HG03060 (cell line): ENCODE measurements around the gene NEUROG2.
"Not testable (repeated sequence)": the region's sequence is repeated elsewhere in the genome, so short reads cannot be mapped to it uniquely, and the experiment has no call there.

Experiments used
- ATAC-seq: cut with Tn5 transposase; IDR thresholded peaks from one replicate; pipeline ENCODE4 v1.9.1; 2021; ENCODE audit warnings: low read depth, moderate number of reproducible peaks; ENCODE audit not compliant: unreplicated experiment

NEUROG2 gene

DNA sequence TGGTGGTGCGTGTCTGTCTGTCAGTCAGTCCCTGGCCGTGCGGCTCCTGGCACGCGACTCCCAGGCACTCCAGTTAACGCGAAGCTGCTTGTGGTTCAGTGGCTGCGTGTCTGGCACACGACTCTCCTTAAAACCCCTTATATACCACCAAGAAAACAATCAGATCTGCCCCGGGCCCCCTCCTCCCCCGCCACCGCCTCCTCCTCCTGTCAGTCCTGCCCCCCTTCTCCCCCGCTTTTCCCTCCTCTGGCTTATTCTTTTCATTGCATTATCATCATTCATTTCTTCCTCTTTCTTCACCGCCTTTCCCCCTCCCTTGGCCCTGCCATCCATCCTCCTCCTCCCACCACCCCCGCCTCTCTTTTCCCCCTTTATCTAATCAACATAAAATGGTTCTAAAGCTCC lies at the start of gene NEUROG2:
TSS of gene NEUROG2 (minus strand) at position 115 of the 405 bp plus-strand sequence. CDS start 705 bp downstream, outside the sequence.
- ATAC-seq, result no peak

DNA sequence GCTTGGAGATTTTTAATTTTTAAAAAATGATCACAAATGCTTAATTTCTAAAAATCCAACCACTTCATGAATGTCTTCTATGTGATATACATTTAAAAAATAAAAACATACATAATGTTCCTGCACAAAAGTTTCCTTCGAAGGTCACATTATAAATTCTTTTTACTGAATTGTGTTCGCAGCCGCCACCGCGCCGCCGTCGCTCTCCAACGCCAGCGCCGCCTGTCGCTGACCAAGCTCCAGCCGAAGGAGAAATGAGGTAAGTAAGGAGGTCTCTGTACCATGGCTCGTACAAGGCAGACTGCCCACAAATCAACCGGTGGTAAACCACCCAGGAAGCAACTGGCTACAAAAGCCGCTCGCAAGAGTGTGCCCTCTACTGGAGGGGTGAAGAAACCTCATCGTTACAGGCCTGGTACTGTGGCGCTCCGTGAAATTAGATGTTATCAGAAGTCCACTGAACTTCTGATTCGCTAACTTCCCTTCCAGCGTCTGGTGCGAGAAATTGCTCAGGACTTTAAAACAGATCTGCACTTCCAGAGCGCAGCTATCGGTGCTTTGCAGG lies 48.8 kb upstream of the NEUROG2 start:
- no peak for ATAC-seq

GRCh38 chr4:112563431-112564200 lies 47.6 kb upstream of the NEUROG2 start:
- no peak for ATAC-seq

- no peak for ATAC-seq
Observed at GRCh38 chr4:112562254-112562879, 46.4 kb upstream of the NEUROG2 start.

GRCh38 chr4:112560084-112560483 lies 44.1 kb upstream of the NEUROG2 start:
- no peak for ATAC-seq

- ATAC-seq, result no peak
Observed at GRCh38 chr4:112559053-112559452, 43.1 kb upstream of the NEUROG2 start.

DNA sequence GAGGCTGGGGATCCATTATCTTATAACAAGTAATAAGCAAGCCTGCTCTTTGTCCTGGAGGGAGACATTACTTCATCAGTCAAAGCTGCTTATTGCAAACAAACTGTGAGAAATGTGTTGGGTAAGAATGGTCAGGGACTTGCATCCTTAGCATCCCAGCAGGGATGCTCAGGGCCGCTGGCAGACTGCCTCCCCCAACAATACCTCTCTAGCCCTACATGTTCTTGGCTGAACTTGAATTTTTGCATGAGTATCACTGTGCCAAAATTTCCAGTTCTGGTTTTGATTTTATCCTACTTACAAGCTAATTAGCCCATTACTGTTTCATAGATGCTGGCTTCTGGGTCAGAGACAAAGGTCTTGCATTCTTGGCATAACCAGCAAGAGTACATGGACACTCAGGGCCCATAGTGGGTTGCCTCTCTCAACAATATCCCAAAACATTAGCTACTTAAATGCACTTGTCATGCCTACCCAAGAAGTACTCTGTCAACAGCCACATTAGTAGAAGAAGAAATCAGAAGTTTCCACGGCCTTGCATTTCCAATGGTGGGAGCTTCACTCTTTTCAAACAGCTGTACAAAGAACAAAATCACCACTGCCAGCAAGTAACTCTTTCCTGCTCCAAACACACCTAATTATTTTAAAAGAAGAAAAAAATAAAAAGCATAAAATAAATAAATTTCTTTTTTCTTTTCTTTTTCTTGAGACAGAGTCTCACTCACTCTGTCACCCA lies 41.9 kb upstream of the NEUROG2 start:
- no peak for ATAC-seq

- not testable (repeated sequence) for ATAC-seq
Observed at GRCh38 chr4:112554271-112554670, 38.3 kb upstream of the NEUROG2 start.

DNA sequence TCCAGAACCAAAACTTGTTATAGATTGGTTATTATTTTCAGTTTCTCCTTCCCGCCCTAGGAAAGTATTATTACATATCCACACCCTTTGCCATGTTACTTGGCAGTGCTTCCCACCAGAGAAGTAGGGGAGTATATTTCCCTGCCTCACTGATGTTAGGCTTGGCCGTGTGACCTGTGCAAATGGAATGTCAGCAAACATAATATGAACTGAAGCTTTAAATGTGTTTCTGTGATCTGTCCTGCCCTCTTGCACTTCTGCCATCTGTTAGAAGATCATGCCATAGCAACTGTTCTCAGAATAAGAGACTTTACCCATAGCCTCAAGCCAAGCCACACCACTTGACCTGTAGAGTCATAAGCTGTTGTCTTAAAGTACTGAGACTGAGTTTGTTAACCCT lies 36.7 kb upstream of the NEUROG2 start:
- no peak for ATAC-seq

- ATAC-seq, result no peak
Observed at GRCh38 chr4:112550728-112551127, 34.7 kb upstream of the NEUROG2 start.

DNA sequence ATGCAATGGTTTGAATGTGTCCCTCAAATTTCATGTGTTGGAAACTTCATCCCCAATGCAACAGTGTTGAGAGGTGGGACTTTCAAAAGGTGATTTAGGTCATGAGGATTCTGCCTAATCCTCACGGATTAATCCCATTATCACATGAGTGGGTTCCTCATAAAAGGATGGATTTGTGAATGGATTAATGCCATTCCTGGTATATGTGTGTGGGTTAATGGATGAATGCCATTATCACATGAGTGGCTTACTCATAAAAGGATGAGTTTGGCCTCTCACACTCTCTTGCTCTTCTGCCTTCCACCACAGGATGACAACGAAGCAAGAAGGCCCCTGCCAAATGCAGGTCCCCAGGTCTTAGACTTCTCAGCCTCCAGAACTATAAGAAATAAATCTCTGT lies 30.5 kb upstream of the NEUROG2 start:
- no peak for ATAC-seq

- no peak for ATAC-seq
Observed at GRCh38 chr4:112545346-112545745, 29.4 kb upstream of the NEUROG2 start.

- no peak for ATAC-seq
Observed at GRCh38 chr4:112540695-112541094, 24.7 kb upstream of the NEUROG2 start.

GRCh38 chr4:112536123-112536522 lies 20.1 kb upstream of the NEUROG2 start:
- no peak for ATAC-seq

- no peak for ATAC-seq
Observed at GRCh38 chr4:112532267-112532666, 16.3 kb upstream of the NEUROG2 start.

DNA sequence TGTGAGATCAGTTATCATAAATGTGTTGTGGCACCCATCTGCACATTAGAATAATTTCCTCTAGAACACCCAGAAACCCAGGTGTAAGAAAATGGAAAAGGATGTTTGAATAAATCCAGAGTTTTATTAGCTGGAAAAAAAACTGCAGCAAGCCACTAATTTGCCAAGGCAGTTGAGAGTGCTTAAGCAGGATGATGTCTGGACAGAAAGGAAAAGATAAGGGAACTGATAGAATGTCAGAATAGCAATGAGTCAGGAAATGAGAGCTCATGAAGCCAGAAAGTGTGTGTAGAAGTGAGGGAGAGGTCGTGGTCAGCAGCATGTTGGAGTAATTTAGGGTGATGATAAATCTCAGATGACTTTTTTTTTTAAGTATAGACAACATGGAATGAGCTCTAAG lies 15.2 kb upstream of the NEUROG2 start:
- no peak for ATAC-seq

GRCh38 chr4:112526061-112526460 lies 10.1 kb upstream of the NEUROG2 start:
- no peak for ATAC-seq

DNA sequence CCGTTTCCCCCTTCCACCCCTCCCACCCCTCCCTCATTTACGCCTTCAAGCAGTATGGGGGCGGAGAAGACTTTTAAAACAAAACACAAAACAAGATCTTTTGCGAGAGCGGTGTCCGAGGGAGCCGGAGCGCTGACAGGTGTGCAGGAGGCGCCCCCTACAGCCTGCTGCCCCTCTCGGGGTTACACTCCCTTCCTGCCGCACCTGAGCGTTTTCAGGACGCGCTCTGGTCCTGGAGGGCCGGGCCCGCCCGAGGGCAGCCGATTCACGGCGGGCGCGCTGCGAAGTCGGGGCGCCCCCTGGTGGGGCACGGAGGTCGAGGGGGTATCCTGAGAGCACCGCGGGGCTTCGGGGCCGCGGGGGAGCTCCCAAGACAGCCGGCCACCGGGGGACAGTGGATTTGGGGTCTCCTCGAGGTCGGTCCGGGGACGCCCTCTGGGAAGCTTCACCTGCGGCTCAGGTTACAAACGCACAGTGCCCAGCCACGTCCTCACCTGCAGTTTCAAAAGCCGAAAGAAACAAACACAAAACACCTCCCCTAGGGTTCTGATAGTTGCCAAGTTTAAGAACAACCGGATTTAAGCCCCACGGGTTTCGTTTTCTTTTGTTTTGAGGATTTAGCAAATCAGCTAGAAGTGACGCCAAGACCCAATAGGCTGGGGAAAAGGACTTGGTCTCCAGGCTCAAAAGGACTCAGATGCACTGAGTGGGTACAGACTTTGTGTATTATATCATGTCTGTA lies 8.0 kb upstream of the NEUROG2 start:
- peak; percentile 64 for ATAC-seq

DNA sequence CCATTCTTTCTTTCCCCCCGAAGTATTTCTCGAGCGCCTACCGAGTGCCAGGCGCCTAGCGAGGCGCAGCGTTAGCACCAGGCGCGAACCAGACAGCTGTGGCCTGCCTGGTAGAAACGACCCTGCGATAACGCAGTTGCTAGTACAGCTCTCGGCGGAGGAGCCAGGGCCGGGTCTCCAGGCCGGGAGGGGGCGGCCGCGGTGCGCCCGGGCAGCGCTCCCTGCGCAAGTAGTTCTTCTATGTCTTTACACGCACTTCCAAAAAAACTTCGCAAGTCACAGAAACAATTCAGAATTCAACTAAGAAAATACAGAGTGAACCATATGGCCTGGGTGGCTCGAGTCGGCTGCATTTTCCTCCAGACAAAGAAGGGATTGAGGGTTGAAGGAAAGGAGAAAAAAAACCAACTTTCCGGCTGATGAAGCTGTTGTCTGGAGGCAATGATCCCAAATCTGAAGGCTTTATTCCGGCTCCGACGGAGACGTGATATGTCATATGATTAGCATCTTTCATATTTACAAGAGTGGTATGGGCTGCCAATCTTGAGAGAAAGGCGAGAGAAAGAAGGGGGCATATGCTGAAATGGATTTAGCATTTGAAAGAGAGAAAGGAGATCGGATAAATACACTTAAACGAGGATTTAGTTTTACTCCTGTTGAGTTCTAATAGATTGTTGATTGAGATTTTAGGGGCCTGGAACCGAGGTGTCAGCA lies 7.2 kb upstream of the NEUROG2 start:
- no peak for ATAC-seq

DNA sequence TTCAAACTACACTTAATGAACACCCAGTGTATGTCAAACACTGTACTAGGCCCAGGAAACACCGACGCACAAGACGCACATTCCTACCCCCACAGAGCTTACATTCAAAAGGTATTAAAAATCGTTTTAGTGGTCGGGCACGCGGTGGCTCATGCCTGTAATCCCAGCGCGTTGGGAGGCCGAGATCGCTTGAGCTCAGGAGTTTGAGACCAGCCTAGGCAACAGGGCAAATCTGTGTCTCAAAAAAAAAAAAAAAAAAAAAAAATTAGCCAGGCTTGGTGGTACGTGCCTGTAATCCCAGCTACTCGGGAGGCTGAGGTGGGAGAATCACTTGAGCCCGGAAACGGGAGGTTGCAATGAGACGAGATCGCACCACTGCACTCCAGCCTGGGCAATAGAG lies 6.5 kb upstream of the NEUROG2 start:
- not testable (repeated sequence) for ATAC-seq
